H1 (cell line): ENCODE results near the gene MPST. TPM values are rescaled to one million over a fixed set of nuclear protein-coding genes. Genes with fewer than 3 reads are reported as not detected.
A peak's percentile ranks its signal among the peaks of the same experiment; 100 is the strongest.

ENCODE experiments used
- ATF2 ChIP-seq: IDR thresholded peaks from 2 replicates; pipeline ENCODE4 v1.6.1; 2012; ENCODE audit warnings: low read length, inconsistent platforms
- CBX5 ChIP-seq: fragments of 300-800, 300-1000 bp; sonication (generic); IDR thresholded peaks from 2 replicates; pipeline ENCODE4 v1.7.1; 2016; ENCODE audit warnings: antibody characterized with exemption, low read length, low read depth
- CHD2 ChIP-seq: IDR thresholded peaks from 2 replicates; pipeline ENCODE4 v1.6.1; 2012; ENCODE audit warnings: low read length, improper control_type of control experiment
- CTCF ChIP-seq, 3 experiments: IDR thresholded peaks; 1 replicate in 2 of 3; 2 replicates in 1 of 3; pipeline versions ENCODE4 v1.5.1 to v1.6.1; 2011; ENCODE audit warnings: low read length in 3 of 3, mild to moderate bottlenecking in 3 of 3, inconsistent platforms in 2 of 3, low read depth in 1 of 3, moderate library complexity in 1 of 3; ENCODE audit not compliant: insufficient read depth in 1 of 3; ENCODE audit errors: control extremely low read depth in 1 of 3
- EGR1 ChIP-seq: IDR thresholded peaks from 2 replicates; pipeline ENCODE4 v1.6.1; 2011; ENCODE audit warnings: low read depth, low read length, borderline replicate concordance
- EP300 ChIP-seq, 2 experiments: IDR thresholded peaks; 1 replicate in 1 of 2; 2 replicates in 1 of 2; pipeline ENCODE4 v1.6.1; 2011 to 2012; ENCODE audit warnings: low read depth in 2 of 2, low read length in 2 of 2, mild to moderate bottlenecking in 2 of 2, borderline replicate concordance in 1 of 2, inconsistent platforms in 1 of 2, moderate library complexity in 1 of 2
- FOSL1 ChIP-seq: IDR thresholded peaks from 2 replicates; pipeline ENCODE4 v1.6.1; 2011; ENCODE audit warnings: mild to moderate bottlenecking, low read depth, low read length, moderate library complexity; ENCODE audit not compliant: insufficient read depth
- GTF2F1 ChIP-seq: IDR thresholded peaks from 2 replicates; pipeline ENCODE4 v1.6.1; 2012; ENCODE audit warnings: low read depth, low read length, improper control_type of control experiment, borderline replicate concordance
- HDAC2 ChIP-seq, 2 experiments: fragments of 300-600 bp in 1 of 2; sonication (generic) in 1 of 2; IDR thresholded peaks; 2 replicates each; pipeline ENCODE4 v1.6.1; 2011 to 2012; ENCODE audit warnings: low read depth in 2 of 2, low read length in 2 of 2, mild to moderate bottlenecking in 2 of 2, moderate library complexity in 2 of 2, borderline replicate concordance in 1 of 2, inconsistent platforms in 1 of 2
- JUND ChIP-seq: IDR thresholded peaks from 2 replicates; pipeline ENCODE4 v1.6.1; 2011; ENCODE audit warnings: mild to moderate bottlenecking, improper control_type of control experiment, low read length
- NRF1 ChIP-seq: IDR thresholded peaks from 2 replicates; pipeline ENCODE4 v1.6.1; 2011; ENCODE audit warnings: mild to moderate bottlenecking, low read depth, low read length, improper control_type of control experiment
- RBBP5 ChIP-seq: IDR thresholded peaks from 2 replicates; pipeline ENCODE4 v1.7.1; 2012; ENCODE audit warnings: low read depth, mild to moderate bottlenecking, inconsistent platforms, low read length, moderate library complexity, borderline replicate concordance
- SIN3A ChIP-seq, 2 experiments: IDR thresholded peaks in 1 of 2; conservative IDR thresholded peaks in 1 of 2; 2 replicates each; pipeline ENCODE4 v1.6.1; 2011 to 2012; ENCODE audit warnings: low read length in 2 of 2, improper control_type of control experiment in 1 of 2, low read depth in 1 of 2, mild to moderate bottlenecking in 1 of 2
- SP2 ChIP-seq: IDR thresholded peaks from 2 replicates; pipeline ENCODE4 v1.6.1; 2012; ENCODE audit warnings: mild to moderate bottlenecking, low read length, inconsistent platforms
- SRF ChIP-seq: IDR thresholded peaks from 2 replicates; pipeline ENCODE4 v1.6.1; 2011; ENCODE audit warnings: mild to moderate bottlenecking, low read depth, low read length, moderate library complexity
- TCF12 ChIP-seq: IDR thresholded peaks from 2 replicates; pipeline ENCODE4 v1.6.1; 2011; ENCODE audit warnings: low read depth, mild to moderate bottlenecking, low read length
- TEAD4 ChIP-seq: IDR thresholded peaks from 2 replicates; pipeline ENCODE4 v1.6.1; 2012; ENCODE audit warnings: low read depth, low read length, inconsistent platforms, mixed read lengths
- ZNF274 ChIP-seq: IDR thresholded peaks from 2 replicates; pipeline ENCODE4 v1.7.0; 2012; ENCODE audit warnings: low read length, borderline replicate concordance; ENCODE audit errors: extremely low read depth
- polyA plus RNA-seq, 7 experiments: library from polyadenylated mRNA; depleted of rRNA in 3 of 7; stranded (reverse) in 5 of 7; unstranded in 2 of 7; fragments of >200 nt in 5 of 7; fragments of 200-250 nt in 2 of 7; gene quantifications; 1 replicate in 5 of 7; 2 replicates in 1 of 7; 4 replicates in 1 of 7; pipeline versions ENCODE4 v1.2.1 to v1.2.3, GENCODE V29; 2011 to 2013; ENCODE audit warnings: missing spikeins in 2 of 7, mixed read lengths in 2 of 7
- total RNA-seq: library from RNA; stranded (reverse); fragmentation: NEBNext Ultra II Directional; extraction: Animal tissue kit (Norgen Biotek cat#: 25700); gene quantifications from 2 replicates; pipeline ENCODE4 v1.2.1, GENCODE V29; 2021
- TF ChIP-seq, protein P1 (sequence below): IDR thresholded peaks from 2 replicates; pipeline ENCODE4 v1.6.1; 2012; ENCODE audit warnings: inconsistent platforms

The MPST gene
- total and polyA plus RNA-seq, 2 of the 8 experiments (the other 6 are each of a cell fraction or from before 2014, with no cell fraction given): 86.0 to 124 TPM

GRCh38 chr22:36977401-36977861 is 42.1 kb upstream of the MPST start (continued):
- TF ChIP-seq ATF2 (no peak), SIN3A (conservative IDR thresholded peaks at IDR 0.05 in 1 of 2, IDR thresholded peaks at IDR 0.05 in 1 of 2; ENCODE audit: low read depth in 1 of 2, low read length in 2 of 2) (no peak), TCF12 (no peak), GTF2F1 (no peak), JUND (no peak), SP2 (no peak), EP300 (IDR thresholded peaks at IDR 0.05; ENCODE audit: borderline replicate concordance in 1 of 2, low read depth in 2 of 2, low read length in 2 of 2) (no peak), NRF1 (no peak), RBBP5 (no peak), CTCF (IDR thresholded peaks at IDR 0.05; ENCODE audit: control extremely low read depth in 1 of 3, insufficient read depth in 1 of 3, low read depth in 1 of 3, low read length in 3 of 3) (peak; percentile 90 to 92 (median 92)), FOSL1 (no peak), SRF (no peak), CBX5 (no peak), CHD2 (no peak), TEAD4 (no peak), ZNF274 (no peak), HDAC2 (IDR thresholded peaks at IDR 0.05; ENCODE audit: borderline replicate concordance in 1 of 2, low read depth in 2 of 2, low read length in 2 of 2) (no peak), EGR1 (no peak)
- TF ChIP-seq, protein P1, sequence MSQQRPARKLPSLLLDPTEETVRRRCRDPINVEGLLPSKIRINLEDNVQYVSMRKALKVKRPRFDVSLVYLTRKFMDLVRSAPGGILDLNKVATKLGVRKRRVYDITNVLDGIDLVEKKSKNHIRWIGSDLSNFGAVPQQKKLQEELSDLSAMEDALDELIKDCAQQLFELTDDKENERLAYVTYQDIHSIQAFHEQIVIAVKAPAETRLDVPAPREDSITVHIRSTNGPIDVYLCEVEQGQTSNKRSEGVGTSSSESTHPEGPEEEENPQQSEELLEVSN: no peak
- TF ChIP-seq, all 59 proteins: peak for 9
